H1 (cell line): ENCODE results near the gene DAO. TPM values are rescaled to one million over a fixed set of nuclear protein-coding genes. Genes with fewer than 3 reads are reported as not detected.

ENCODE experiments used
- CTCF ChIA-PET: fragments of 300-600 bp; sonication (Branson Sonifier 250); formaldehyde crosslinking; loops from one replicate; lab custom pipeline; 2021; ENCODE audit not compliant: partially characterized antibody; lab: Charles Lee
- POLR2A ChIA-PET: fragments of 300-600 bp; sonication (Branson Sonifier 250); formaldehyde crosslinking; loops from one replicate; lab custom pipeline; 2021; ENCODE audit warnings: inconsistent platforms; ENCODE audit not compliant: partially characterized antibody; lab: Charles Lee
- DNase-seq, 2 experiments: peaks; one replicate each; pipeline versions ENCODE4 v3.0.0 to v3.0.0-alpha.2; 2010 to 2022; ENCODE audit warnings: low spot score in 2 of 2, low read depth in 1 of 2, mixed read lengths in 1 of 2
- FAIRE-seq: peaks from 2 replicates; lab custom pipeline; 2011; peaks lifted over from hg19 to GRCh38; lab: Jason Lieb, UNC
- H2AFZ ChIP-seq: 2 replicates; pipeline ENCODE4 v1.8.1; 2012; ENCODE audit warnings: low read length, inconsistent platforms
- H2AK5ac ChIP-seq: 2 replicates; pipeline ENCODE4 v1.6.1; 2013; ENCODE audit warnings: low read depth, low read length
- H2BK120ac ChIP-seq: replicated peaks from 2 replicates; pipeline ENCODE3; 2013; ENCODE audit warnings: low read depth, low read length, inconsistent platforms
- H2BK12ac ChIP-seq: 2 replicates; pipeline ENCODE4 v1.6.1; 2013; ENCODE audit warnings: low read depth, low read length
- H2BK15ac ChIP-seq: 2 replicates; pipeline ENCODE4 v1.6.1; 2013; ENCODE audit warnings: low read length
- H2BK20ac ChIP-seq: 2 replicates; pipeline ENCODE4 v1.6.1; 2013; ENCODE audit warnings: low read length
- H2BK5ac ChIP-seq: 2 replicates; pipeline ENCODE4 v1.6.1; 2013; ENCODE audit warnings: low read depth, low read length
- H3K14ac ChIP-seq: 2 replicates; pipeline ENCODE4 v1.6.1; 2013; ENCODE audit warnings: inconsistent platforms; ENCODE audit not compliant: insufficient read length
- H3K18ac ChIP-seq: 2 replicates; pipeline ENCODE4 v1.6.1; 2013; ENCODE audit warnings: low read length; ENCODE audit errors: extremely low read depth
- H3K23ac ChIP-seq: 2 replicates; pipeline ENCODE4 v1.6.1; 2013; ENCODE audit warnings: inconsistent platforms; ENCODE audit not compliant: insufficient read length
- H3K23me2 ChIP-seq: 2 replicates; pipeline ENCODE4 v1.6.1; 2013; ENCODE audit warnings: low read depth, low read length
- H3K27ac ChIP-seq: 2 replicates; pipeline ENCODE4 v1.6.1; 2011; ENCODE audit warnings: low read depth, low read length, inconsistent platforms
- H3K27me3 ChIP-seq, 4 experiments: replicated peaks in 1 of 4; 1 replicate in 1 of 4; 2 replicates in 3 of 4; pipeline versions ENCODE4 v1.6.1 to v1.8.1; 2011 to 2013; ENCODE audit warnings: low read length in 3 of 4, mild to moderate bottlenecking in 3 of 4, inconsistent platforms in 2 of 4, mixed read lengths in 2 of 4, moderate library complexity in 1 of 4; ENCODE audit not compliant: control insufficient read depth in 3 of 4, insufficient read depth in 3 of 4; ENCODE audit errors: extremely low read depth in 1 of 4
- H3K36me3 ChIP-seq, 4 experiments: 2 replicates each; pipeline versions ENCODE4 v1.6.1 to v1.8.1; 2011 to 2013; ENCODE audit warnings: mild to moderate bottlenecking in 4 of 4, low read length in 3 of 4, moderate library complexity in 2 of 4, control low read depth in 1 of 4, inconsistent platforms in 1 of 4; ENCODE audit not compliant: insufficient read depth in 4 of 4, control insufficient read depth in 2 of 4
- H3K4ac ChIP-seq: replicated peaks from 2 replicates; pipeline ENCODE3; 2013; ENCODE audit warnings: low read length, low read depth, mixed read lengths, inconsistent platforms; ENCODE audit not compliant: insufficient read length
- H3K4me1 ChIP-seq, 4 experiments: replicated peaks in 1 of 4; 1 replicate in 1 of 4; 2 replicates in 3 of 4; pipeline versions ENCODE4 v1.6.1 to v1.8.1; 2011 to 2013; ENCODE audit warnings: low read length in 3 of 4, inconsistent platforms in 2 of 4, mixed read lengths in 1 of 4; ENCODE audit not compliant: insufficient read depth in 4 of 4, control insufficient read depth in 3 of 4
- H3K4me2 ChIP-seq, 2 experiments: 2 replicates each; pipeline versions ENCODE4 v1.6.1 to v1.8.1; 2011 to 2013; ENCODE audit warnings: low read depth in 2 of 2, low read length in 2 of 2, control low read depth in 1 of 2, inconsistent platforms in 1 of 2, mild to moderate bottlenecking in 1 of 2; ENCODE audit not compliant: insufficient read depth in 1 of 2
- H3K4me3 ChIP-seq, 4 experiments: fragments of 200-600, 300-600 bp in 1 of 4; sonication (generic), shearing (Covaris generic), sonication (Bioruptor Twin) in 1 of 4; 2 replicates each; pipeline versions ENCODE4 v1.5.1 to v1.8.1; 2011 to 2016; ENCODE audit warnings: low read length in 4 of 4, low read depth in 3 of 4, control low read depth in 2 of 4, inconsistent platforms in 2 of 4, mild to moderate bottlenecking in 2 of 4, mixed read lengths in 1 of 4, moderate library complexity in 1 of 4; ENCODE audit not compliant: insufficient read depth in 2 of 4; ENCODE audit errors: extremely low read depth in 1 of 4
- H3K56ac ChIP-seq: replicated peaks from 2 replicates; pipeline ENCODE3; 2013; ENCODE audit warnings: low read depth, mild to moderate bottlenecking, mixed read lengths, low read length, inconsistent platforms; ENCODE audit not compliant: insufficient read length
- H3K79me1 ChIP-seq: 2 replicates; pipeline ENCODE4 v1.6.1; 2013; ENCODE audit warnings: low read depth, low read length, control low read depth
- H3K79me2 ChIP-seq, 2 experiments: 2 replicates each; pipeline versions ENCODE4 v1.6.1 to v1.8.1; 2012 to 2013; ENCODE audit warnings: low read length in 2 of 2, mild to moderate bottlenecking in 2 of 2, inconsistent platforms in 1 of 2; ENCODE audit not compliant: insufficient read depth in 2 of 2, control insufficient read depth in 1 of 2
- H3K9ac ChIP-seq, 4 experiments: replicated peaks in 1 of 4; 1 replicate in 1 of 4; 2 replicates in 3 of 4; pipeline versions ENCODE4 v1.6.1 to v1.8.1; 2011 to 2013; ENCODE audit warnings: low read depth in 3 of 4, low read length in 3 of 4, control low read depth in 2 of 4, mild to moderate bottlenecking in 2 of 4, moderate library complexity in 2 of 4, inconsistent platforms in 1 of 4; ENCODE audit errors: extremely low read depth in 1 of 4
- H3K9me3 ChIP-seq, 2 experiments: 2 replicates each; pipeline versions ENCODE4 v1.6.1 to v1.8.1; 2012 to 2013; ENCODE audit warnings: mild to moderate bottlenecking in 2 of 2, moderate library complexity in 2 of 2, control low read depth in 1 of 2, inconsistent platforms in 1 of 2, low read depth in 1 of 2, low read length in 1 of 2, mixed read lengths in 1 of 2; ENCODE audit not compliant: insufficient read depth in 2 of 2
- H4K20me1 ChIP-seq, 2 experiments: replicated peaks in 1 of 2; 2 replicates each; pipeline versions ENCODE3 to v1.8.1; 2011 to 2013; ENCODE audit warnings: inconsistent platforms in 2 of 2, low read length in 2 of 2, mild to moderate bottlenecking in 1 of 2; ENCODE audit not compliant: insufficient read depth in 2 of 2, control insufficient read depth in 1 of 2
- H4K5ac ChIP-seq: 2 replicates; pipeline ENCODE4 v1.6.1; 2013; ENCODE audit warnings: low read length, low read depth, mixed read lengths, inconsistent platforms; ENCODE audit not compliant: insufficient read length
- H4K8ac ChIP-seq: 2 replicates; pipeline ENCODE4 v1.8.0; 2013; ENCODE audit warnings: mild to moderate bottlenecking, moderate library complexity, low read length, inconsistent platforms; ENCODE audit not compliant: insufficient read depth; ENCODE audit errors: extremely low read depth
- H4K91ac ChIP-seq: replicated peaks from 2 replicates; pipeline ENCODE3; 2013; ENCODE audit warnings: low read length, mixed read lengths, inconsistent platforms; ENCODE audit not compliant: insufficient read length
- ATF3 ChIP-seq: IDR thresholded peaks from 2 replicates; pipeline ENCODE4 v1.6.1; 2011; ENCODE audit warnings: low read depth, mild to moderate bottlenecking, low read length; ENCODE audit not compliant: insufficient read depth
- CBX8 ChIP-seq: fragments of 300-800, 300-1000 bp; sonication (generic); IDR thresholded peaks from 2 replicates; pipeline ENCODE4 v1.7.1; 2016; ENCODE audit warnings: low read depth, low read length, borderline replicate concordance
- CEBPB ChIP-seq: IDR thresholded peaks from 2 replicates; pipeline ENCODE4 v1.6.1; 2012; ENCODE audit warnings: low read depth, low read length
- CHD2 ChIP-seq: IDR thresholded peaks from 2 replicates; pipeline ENCODE4 v1.6.1; 2012; ENCODE audit warnings: low read length, improper control_type of control experiment
- GTF2F1 ChIP-seq: IDR thresholded peaks from 2 replicates; pipeline ENCODE4 v1.6.1; 2012; ENCODE audit warnings: low read depth, low read length, improper control_type of control experiment, borderline replicate concordance
- HDAC6 ChIP-seq: IDR thresholded peaks from one replicate; pipeline ENCODE4 v1.7.1; 2012; ENCODE audit warnings: low read depth, mild to moderate bottlenecking, inconsistent platforms, low read length, moderate library complexity
- MAX ChIP-seq: IDR thresholded peaks from 2 replicates; pipeline ENCODE4 v1.6.1; 2012; ENCODE audit warnings: inconsistent platforms
- SAP30 ChIP-seq: fragments of 300-600 bp; sonication (generic); IDR thresholded peaks from 2 replicates; pipeline ENCODE4 v1.7.1; 2012; ENCODE audit warnings: low read length, moderate library complexity, mild to moderate bottlenecking, inconsistent platforms; ENCODE audit not compliant: insufficient read depth, insufficient replicate concordance
- TAF7 ChIP-seq: optimal IDR thresholded peaks from 2 replicates; pipeline ENCODE3; 2011; ENCODE audit warnings: low read depth, mild to moderate bottlenecking, inconsistent platforms, low read length, moderate library complexity, borderline replicate concordance
- WGBS, 2 experiments: shearing (Covaris generic) in 1 of 2; methylation state at CpG; one replicate each; pipeline versions ENCODE4 v1.1.6 to v1.1.7; 2013 to 2015; ENCODE audit warnings: low lambda C conversion rate in 2 of 2, mixed read lengths in 2 of 2, inconsistent platforms in 1 of 2, low coverage in 1 of 2, missing lambda C conversion rate in 1 of 2; ENCODE audit not compliant: insufficient replicate concordance in 2 of 2, insufficient coverage in 1 of 2, insufficient read length in 1 of 2; ENCODE audit errors: extremely low coverage in 1 of 2, missing lambda C conversion rate in 1 of 2; 5-methylcytosine and 5-hydroxymethylcytosine counted together
- long read RNA-seq, 2 experiments: library from RNA in 1 of 2; library from capped mRNA in 1 of 2; stranded (forward); transcript quantifications; one replicate each; pipeline ENCODE4 v2.0.0, GENCODE V29; 2021; ENCODE audit warnings: inconsistent platforms in 1 of 2
- polyA minus RNA-seq, 3 experiments: library from RNA; depleted of rRNA, polyadenylated mRNA; stranded (reverse); fragments of >200 nt; gene quantifications; 1 replicate in 2 of 3; 2 replicates in 1 of 3; pipeline ENCODE4 v1.2.3, GENCODE V29; 2011
- polyA plus RNA-seq, 7 experiments: library from polyadenylated mRNA; depleted of rRNA in 3 of 7; stranded (reverse) in 5 of 7; unstranded in 2 of 7; fragments of >200 nt in 5 of 7; fragments of 200-250 nt in 2 of 7; gene quantifications; 1 replicate in 5 of 7; 2 replicates in 1 of 7; 4 replicates in 1 of 7; pipeline versions ENCODE4 v1.2.1 to v1.2.3, GENCODE V29; 2011 to 2013; ENCODE audit warnings: missing spikeins in 2 of 7, mixed read lengths in 2 of 7
- total RNA-seq: library from RNA; stranded (reverse); fragmentation: NEBNext Ultra II Directional; extraction: Animal tissue kit (Norgen Biotek cat#: 25700); gene quantifications from 2 replicates; pipeline ENCODE4 v1.2.1, GENCODE V29; 2021

Gene DAO
- total RNA-seq, result not detected in 2 replicates
- not detected in 2 replicates for polyA plus RNA-seq (2011; rRNA removed)
- polyA plus RNA-seq (2011; cell fraction: cytosol; rRNA removed), result not detected
- not detected for polyA plus RNA-seq (2011; cell fraction: nucleus; rRNA removed)
- not detected in 4 replicates for polyA plus RNA-seq (2012, experiment 1 of 2)
- not detected for polyA plus RNA-seq (2012, experiment 2 of 2)
- not detected for polyA plus RNA-seq (2013, experiment 1 of 2)
- 0.04 TPM for polyA plus RNA-seq (2013, experiment 2 of 2)
- not detected in 2 replicates for polyA minus RNA-seq (2011; rRNA and poly(A)+ RNA removed)
- polyA minus RNA-seq (2011; cell fraction: cytosol; rRNA and poly(A)+ RNA removed), result not detected
- not detected for polyA minus RNA-seq (2011; cell fraction: nucleus; rRNA and poly(A)+ RNA removed)
- long read RNA-seq, experiment 1, result 0 reads
- long read RNA-seq, experiment 2, result 0 reads

DNA sequence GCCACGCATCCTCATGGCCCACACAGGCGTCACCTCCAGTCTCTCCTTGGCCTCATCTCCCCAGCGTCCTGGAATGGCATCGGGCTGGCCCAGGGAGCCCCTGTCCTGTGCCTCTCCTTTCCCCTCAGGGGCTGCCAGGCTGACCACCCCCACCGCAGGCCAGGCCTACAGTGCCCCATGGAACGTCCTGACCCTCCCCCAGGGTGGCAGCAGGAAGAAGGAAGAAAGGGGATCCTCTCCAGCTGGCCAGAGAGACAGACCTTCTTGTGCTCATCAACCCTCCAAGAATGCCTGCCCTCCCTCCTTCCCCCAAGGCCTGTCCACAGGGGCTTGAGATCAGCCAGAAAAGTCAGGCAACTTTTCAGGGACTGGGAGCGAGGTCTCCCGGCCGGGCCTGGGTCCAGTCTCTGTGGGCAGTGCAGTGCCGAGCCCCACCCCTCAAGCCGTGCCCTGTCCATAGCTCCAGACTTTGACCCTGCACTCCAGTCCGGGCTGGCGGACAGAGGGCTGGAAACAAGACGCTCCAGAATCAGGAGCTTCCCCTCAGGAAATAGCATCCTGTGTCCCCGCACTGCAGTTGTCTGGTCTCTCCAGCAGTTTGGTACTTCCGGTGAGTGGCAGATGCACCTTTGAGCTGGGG is at the start of gene DAO:
Gene DAO, plus strand, starts transcription at position 478 of the 640 bp plus-strand sequence. CDS start 4,915 bp downstream, outside the sequence.
- H3K27me3 ChIP-seq, result no peaks in the 10 kb centered on the region
- H3K4me1 ChIP-seq, result peaks cover 0 to 5% (median 4%) of the 10 kb centered on the region in 4 experiments; a peak in 5 of 7 replicates
- H3K79me2 ChIP-seq, result no peaks in the 10 kb centered on the region
- no peak within 1 kb of the TSS for H3K4me2 ChIP-seq
- H2AFZ ChIP-seq, result peak within 1 kb of the TSS; percentile 41; the same call in 1 of the 2 replicates
- H3K14ac ChIP-seq, result no peak within 1 kb of the TSS
- no peak within 1 kb of the TSS for H2BK20ac ChIP-seq
- H3K4me3 ChIP-seq, result no peak within 1 kb of the TSS
- H3K56ac ChIP-seq, result no peak within 1 kb of the TSS
- H2AK5ac ChIP-seq, result no peak within 1 kb of the TSS
- H3K23ac ChIP-seq, result no peak within 1 kb of the TSS
- 0 out of 2 replicates have a peak within 1 kb of the TSS, but pooled peaks have one; percentile 63 for H2BK5ac ChIP-seq
- H4K91ac ChIP-seq, result no peak within 1 kb of the TSS
- H4K20me1 ChIP-seq, result no peaks in the 10 kb centered on the region
- no peak within 1 kb of the TSS; the same call in 1 of the 2 replicates for H2BK15ac ChIP-seq
- no peaks in the 10 kb centered on the region for H3K36me3 ChIP-seq
- H4K8ac ChIP-seq, result no peak within 1 kb of the TSS
- peak within 1 kb of the TSS; percentile 14; the same call in 1 of the 2 replicates for H3K27ac ChIP-seq
- H3K9me3 ChIP-seq, result no peaks in the 10 kb centered on the region
- H4K5ac ChIP-seq, result no peak within 1 kb of the TSS
- H3K18ac ChIP-seq, result no peak within 1 kb of the TSS
- WGBS, 2 experiments, result 83% methylated on average over 15 of the region's 16 CpGs; no CpG with 5 or more reads in 1 of the 2 experiments
- no peaks in the 10 kb centered on the region for H3K79me1 ChIP-seq
- no peak within 1 kb of the TSS for H2BK120ac ChIP-seq
- ChIA-PET POLR2A (interaction anchor here (0.5 to 0.6 kb wide), 3 partner anchors 9 to 164 kb away, joined by 3 to 5 read pairs (median 3); no protein-coding TSS in a partner anchor), CTCF (interaction anchor here (0.7 to 7.9 kb wide), 3 partner anchors 10 to 69 kb away, joined by 4 to 71 read pairs (median 5); no protein-coding TSS in a partner anchor)
- H3K4ac ChIP-seq, result no peak within 1 kb of the TSS
- peak within 1 kb of the TSS; percentile 60; the same call in 1 of the 2 replicates for H2BK12ac ChIP-seq
- no peak for FAIRE-seq
- no peak within 1 kb of the TSS for H3K9ac ChIP-seq
- H3K23me2 ChIP-seq, result no peaks in the 10 kb centered on the region; the same call in 1 of the 2 replicates
- DNase-seq, result no peak
- no peak for TF ChIP-seq SAP30
- TF ChIP-seq TAF7, result no peak
- TF ChIP-seq MAX, result no peak
- TF ChIP-seq CHD2, result no peak
- TF ChIP-seq GTF2F1, result no peak
- TF ChIP-seq HDAC6, result no peak
- no peak for TF ChIP-seq CBX8
- no peak for TF ChIP-seq CEBPB
- no peak for TF ChIP-seq ATF3
